ENCODE measurements around the gene LRRC74B.
"Not testable (repeated sequence)": the region's sequence is repeated elsewhere in the genome, so short reads cannot be mapped to it uniquely, and the experiment has no call there.

LRRC74B gene

DNA sequence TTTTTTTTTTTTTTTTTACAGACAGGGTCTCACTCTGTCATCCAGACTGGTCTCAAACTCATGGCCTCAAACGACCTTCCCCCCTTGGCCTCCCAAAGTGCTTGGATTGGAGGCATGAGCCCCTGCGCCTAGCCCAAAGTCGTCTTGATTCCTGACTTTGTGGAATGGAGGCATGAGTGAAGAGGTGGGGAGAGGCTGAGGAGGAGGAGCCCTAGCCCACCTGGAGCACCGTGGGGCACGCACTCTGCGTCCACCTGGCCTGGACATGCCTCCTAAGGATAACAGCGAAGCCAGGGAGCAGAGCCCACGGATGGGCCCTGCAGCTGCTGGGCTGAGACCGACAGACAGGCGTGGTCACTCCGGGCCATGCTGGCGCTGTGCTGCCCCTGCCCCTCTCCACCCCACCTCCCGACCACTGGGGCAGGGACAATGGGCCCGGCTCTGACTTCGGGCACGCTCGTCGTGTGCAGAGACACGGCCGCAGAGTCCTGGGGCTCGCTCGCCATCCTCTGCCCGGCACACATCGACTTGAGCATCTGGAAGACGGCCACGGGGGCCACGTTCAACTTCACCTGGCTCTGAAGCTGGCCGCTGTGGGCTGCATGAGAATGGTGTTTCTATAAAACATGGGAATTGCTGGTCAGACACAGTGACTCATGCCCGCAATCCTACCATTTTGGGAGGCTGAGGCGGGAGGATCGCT is 34.8 kb downstream of the LRRC74B start:
- DNase-seq: no peak

GRCh38 chr22:21082248-21082647 is 36.5 kb downstream of the LRRC74B start:
- DNase-seq: peak; percentile 8

DNA sequence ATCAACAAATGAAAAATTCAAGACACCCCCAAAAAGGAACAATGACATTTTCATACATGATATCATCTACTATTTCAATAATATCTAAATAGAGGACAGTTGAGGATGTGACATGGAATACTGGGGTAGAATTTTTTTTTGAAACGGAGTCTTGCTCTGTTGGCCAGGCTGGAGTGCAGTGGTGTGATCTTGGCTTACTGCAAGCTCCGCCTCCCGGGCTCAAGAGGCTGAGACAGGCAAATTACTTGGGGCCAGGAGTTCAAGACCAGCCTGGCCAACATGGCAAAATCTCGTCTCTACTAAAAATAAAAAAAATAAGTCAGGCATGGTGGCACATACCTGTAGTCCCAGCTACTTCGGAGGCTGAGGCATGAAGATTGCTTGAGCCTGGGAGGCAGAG is 41.4 kb downstream of the LRRC74B start:
- DNase-seq: no peak

DNA sequence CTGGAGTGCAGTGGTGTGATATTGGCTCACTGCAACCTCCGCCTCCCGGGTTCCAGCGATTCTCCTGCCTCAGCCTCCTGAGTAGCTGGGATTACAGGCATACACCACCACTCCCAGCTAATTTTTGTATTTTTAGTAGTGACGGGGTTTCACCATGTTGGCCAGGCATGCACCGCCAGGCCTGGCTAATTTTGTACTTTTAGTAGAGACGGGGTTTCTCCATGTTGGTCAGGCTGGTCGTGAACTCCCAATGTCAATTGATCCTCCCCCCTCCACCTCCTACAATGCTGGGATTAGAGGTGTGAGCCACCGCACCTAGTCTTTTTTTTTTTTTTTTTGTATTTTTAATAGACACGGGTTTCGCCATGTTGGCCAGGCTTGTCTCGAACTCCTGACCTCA is 42.2 kb downstream of the LRRC74B start:
- DNase-seq: not testable (repeated sequence)

- DNase-seq: not testable (repeated sequence)
Observed at GRCh38 chr22:21091220-21091619, 45.5 kb downstream of the LRRC74B start.

DNA sequence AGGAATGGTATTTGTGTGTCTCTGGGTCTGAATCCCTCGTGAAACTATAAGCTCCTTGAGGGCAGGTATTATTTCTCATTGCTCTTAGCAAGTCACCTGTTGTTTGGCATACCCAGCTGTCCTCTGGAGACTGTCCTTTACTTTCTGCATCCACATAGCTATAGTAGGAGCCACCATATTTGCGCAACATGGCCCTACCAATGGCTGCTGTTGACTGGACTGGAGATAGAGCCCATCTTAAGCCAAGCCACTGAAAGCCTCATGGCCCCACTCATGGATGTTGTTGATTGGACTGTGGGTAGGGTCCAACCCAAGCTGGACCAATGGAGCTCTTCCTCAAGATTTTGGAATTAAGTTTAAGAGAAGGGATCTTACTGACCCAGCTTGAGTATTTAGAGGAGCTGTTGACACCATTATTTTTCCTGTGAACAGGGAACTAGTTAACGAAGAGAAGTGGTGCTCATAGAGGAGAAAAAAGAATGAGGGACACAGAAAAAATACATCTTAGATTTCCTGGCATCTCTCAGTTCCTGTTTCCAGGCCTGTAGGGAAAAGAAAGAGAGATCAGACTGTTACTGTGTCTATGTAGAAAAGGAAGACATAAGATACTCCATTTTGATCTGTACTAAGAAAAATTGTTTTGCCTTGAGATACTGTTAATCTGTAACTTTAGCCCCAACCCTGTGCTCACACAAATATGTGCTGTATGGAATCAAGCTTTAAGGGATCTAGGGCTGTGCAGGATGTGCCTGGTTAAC is 47.2 kb downstream of the LRRC74B start:
- no peak for DNase-seq

DNA sequence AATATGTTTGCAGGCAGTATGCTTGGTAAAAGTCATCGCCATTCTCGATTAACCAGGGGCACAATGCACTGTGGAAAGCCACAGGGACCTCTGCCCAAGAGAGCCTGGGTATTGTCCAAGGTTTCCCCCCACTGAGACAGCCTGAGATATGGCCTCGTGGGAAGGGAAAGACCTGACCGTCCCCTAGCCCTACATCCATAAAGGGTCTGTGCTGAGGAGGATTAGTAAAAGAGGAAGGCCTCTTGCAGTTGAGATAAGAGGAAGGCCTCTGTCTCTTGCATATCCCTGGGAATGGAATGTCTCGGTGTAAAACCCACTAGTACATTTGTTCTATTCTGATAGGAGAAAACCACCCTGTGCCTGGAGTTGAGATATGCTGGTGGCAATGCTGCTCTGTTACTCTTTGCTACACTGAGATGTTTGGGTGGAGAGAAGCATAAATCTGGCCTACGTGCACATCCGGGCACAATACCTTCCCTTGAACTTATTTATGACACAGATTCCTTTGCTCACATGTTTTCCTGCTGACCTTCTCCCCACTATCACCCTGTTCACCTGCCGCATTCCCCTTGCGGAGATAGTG is 47.9 kb downstream of the LRRC74B start:
- not testable (repeated sequence) for DNase-seq

DNA sequence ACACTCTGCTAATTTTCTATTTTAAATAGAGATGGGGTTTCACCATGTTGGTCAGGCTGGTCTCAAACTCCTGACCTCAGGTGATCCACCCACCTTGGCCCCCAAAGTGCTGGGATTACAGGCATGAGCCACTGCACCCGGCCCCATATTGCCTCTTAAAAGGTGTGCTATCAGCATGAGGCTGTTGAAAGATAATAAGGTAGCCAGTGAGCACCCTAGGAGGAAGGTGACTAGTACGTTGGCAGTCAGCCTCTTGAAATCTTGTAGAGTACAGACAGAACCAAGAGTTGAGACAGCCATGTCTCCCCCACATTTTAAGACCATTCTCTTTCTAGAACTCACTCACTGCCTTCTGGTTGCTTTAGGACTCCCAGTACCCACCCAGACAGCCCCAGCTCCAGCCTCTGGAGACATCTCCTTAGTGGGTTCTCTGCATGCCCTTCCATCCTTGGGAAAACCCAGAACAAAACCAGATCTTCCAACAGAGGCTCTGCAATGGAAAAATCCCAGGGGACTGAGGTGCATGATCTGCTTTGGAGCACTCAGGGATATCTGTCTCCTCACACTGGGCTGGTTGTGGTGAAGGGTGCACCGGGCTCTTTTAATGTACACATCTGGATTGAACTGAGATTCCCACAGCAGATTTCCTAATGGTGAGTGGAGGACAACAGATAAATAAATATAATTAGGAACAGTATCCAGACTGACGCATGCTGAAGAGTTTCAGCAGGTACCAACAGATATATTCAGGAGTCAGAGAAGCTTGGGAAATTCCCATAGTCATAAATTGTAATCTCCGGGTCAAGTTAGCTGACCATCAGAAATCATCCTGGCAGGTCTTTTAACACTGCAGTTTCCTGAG is 49.4 kb downstream of the LRRC74B start:
- no peak for DNase-seq

DNA sequence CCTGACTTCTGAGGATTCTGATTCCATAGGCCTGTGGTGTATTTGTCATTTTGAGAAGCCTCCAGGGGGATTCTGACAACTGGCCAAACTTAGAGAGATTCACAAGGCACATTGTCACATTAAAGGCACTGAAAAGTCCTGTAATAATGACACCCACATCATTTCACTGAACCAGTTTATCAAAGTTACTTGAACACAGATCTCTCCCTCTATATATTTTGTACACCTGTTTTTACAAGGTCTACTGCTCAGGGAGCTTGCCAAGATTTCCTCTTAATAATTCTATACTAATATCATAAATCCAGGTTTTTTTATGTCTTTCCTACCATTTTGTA is 50.0 kb downstream of the LRRC74B start:
- DNase-seq: no peak

- DNase-seq: not testable (repeated sequence)
Observed at GRCh38 chr22:21096878-21097277, 51.1 kb downstream of the LRRC74B start.

- no peak for DNase-seq
Observed at GRCh38 chr22:21098099-21098671, 52.4 kb downstream of the LRRC74B start.

DNA sequence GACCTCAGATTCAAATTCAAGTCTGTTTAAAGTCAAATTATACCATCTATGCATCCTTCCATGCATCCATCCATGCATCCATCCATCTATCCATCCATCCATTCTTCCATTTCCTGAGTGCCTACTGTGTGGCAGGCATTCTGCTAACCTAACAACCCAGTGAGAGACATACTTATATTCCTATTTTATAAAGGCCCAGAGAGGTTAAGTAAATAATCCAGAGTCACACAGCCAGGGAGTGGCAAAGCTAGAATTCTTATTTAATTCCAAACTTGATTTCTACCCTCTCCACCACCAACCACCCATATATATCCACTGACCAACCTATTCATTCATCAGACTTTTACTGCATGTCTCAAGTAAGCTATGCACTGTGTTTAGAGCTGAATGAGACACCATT is 53.8 kb downstream of the LRRC74B start:
- no peak for DNase-seq

- no peak for DNase-seq
Observed at GRCh38 chr22:21100149-21101032, 54.6 kb downstream of the LRRC74B start.

DNA sequence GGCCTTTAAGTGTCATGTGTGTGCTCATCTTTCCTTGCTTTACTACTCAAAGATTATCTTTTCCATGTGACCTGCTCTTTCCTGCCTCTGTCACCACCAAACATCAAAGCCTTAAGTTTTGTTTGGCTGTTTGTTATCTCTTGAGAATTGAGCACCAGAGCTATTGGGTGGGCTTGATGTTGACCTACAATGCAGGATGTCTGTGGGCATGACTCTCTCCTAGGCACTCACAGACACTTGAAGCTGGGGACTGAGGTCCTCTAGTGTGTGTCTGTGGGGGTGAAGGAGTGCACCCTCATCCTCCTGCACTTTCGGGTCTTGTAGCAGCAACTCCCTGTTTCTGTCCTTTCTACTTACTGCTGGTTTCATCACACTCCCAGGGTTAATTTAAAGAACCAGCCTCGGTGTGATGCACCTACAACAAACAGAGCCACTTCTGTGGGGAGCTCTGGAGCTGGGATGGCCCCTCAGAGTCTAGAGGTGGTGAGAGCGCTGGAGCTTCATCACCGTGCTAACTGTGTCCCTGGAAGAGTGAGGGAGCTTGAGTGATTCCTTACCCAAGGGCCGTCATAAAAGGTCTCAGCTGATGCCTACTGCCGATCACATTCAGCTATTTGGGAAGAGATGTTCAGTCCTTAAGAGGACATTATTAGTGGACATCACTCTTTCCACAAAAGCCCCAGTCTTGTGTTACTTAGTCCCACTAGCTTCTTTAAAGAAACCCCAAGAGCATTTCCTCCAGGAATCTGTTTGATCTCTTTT is 56.3 kb downstream of the LRRC74B start:
- DNase-seq: no peak

GRCh38 chr22:21102659-21103267 is 57.0 kb downstream of the LRRC74B start:
- DNase-seq: peak; percentile 45

GRCh38 chr22:21103633-21104032 is 57.9 kb downstream of the LRRC74B start:
- no peak for DNase-seq

- no peak for DNase-seq
Observed at GRCh38 chr22:21104126-21104691, 58.5 kb downstream of the LRRC74B start.

- DNase-seq: no peak
Observed at GRCh38 chr22:21105294-21105693, 59.5 kb downstream of the LRRC74B start.

- no peak for DNase-seq
Observed at GRCh38 chr22:21106000-21106399, 60.3 kb downstream of the LRRC74B start.
